ENCODE data around the gene ACTA2.

The ACTA2 gene

GRCh38 chr10:88920986-88921593 is 31.5 kb downstream of the ACTA2 start:
- DNase-seq, result no peak

GRCh38 chr10:88920198-88920597 is 32.4 kb downstream of the ACTA2 start:
- DNase-seq, result no peak

DNA sequence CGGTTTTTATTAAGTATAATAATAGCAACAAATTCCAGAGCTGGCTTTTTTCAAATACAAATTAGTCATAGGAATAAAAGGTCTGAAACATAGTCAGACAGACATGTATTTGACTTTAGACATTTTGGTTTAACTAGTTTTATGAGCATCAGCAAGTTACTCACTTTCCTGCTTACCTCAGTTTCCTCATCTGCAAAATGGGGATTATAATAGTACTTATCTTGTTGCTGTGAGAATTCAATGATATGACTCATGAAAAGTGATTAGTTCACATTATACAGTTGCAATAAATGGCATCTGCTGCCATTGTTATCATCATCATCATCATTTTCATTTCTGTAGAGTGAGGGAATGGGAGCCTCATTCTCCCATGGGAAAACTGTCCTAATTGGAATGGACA is 33.5 kb downstream of the ACTA2 start:
- DNase-seq, result no peak

- no peak for DNase-seq
Observed at GRCh38 chr10:88918191-88918905, 34.2 kb downstream of the ACTA2 start.

- DNase-seq, result no peak
Observed at GRCh38 chr10:88916986-88917385, 35.6 kb downstream of the ACTA2 start.

GRCh38 chr10:88916231-88916630 is 36.3 kb downstream of the ACTA2 start:
- DNase-seq, result no peak

GRCh38 chr10:88915781-88916180 is 36.8 kb downstream of the ACTA2 start:
- DNase-seq, result no peak

- no peak for DNase-seq
Observed at GRCh38 chr10:88913788-88914187, 38.8 kb downstream of the ACTA2 start.

- DNase-seq, result no peak
Observed at GRCh38 chr10:88913127-88913526, 39.4 kb downstream of the ACTA2 start.

GRCh38 chr10:88911851-88912250 is 40.7 kb downstream of the ACTA2 start:
- DNase-seq, result no peak

DNA sequence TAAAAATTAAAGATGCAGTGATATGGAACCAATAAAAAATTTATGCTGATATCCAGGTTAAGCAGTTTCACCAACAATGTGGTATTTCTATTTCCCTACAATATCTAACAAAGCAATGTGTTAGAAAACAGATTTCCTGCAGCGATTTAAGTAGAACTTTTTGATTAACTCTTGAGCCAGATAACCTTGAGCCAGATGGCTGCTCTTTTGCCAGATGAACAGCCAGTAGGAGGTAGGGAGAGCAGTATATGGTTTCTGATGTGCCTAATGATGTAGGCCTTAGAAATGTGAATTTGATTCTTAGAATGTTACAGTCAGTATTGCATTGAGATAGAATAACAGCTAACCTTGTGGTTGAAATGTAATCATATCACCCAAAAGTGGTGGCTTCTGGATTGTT is 41.5 kb downstream of the ACTA2 start:
- no peak for DNase-seq

- no peak for DNase-seq
Observed at GRCh38 chr10:88908194-88908593, 44.4 kb downstream of the ACTA2 start.

GRCh38 chr10:88906921-88907320 is 45.7 kb downstream of the ACTA2 start:
- no peak for DNase-seq

- no peak for DNase-seq
Observed at GRCh38 chr10:88903715-88904114, 48.9 kb downstream of the ACTA2 start.

DNA sequence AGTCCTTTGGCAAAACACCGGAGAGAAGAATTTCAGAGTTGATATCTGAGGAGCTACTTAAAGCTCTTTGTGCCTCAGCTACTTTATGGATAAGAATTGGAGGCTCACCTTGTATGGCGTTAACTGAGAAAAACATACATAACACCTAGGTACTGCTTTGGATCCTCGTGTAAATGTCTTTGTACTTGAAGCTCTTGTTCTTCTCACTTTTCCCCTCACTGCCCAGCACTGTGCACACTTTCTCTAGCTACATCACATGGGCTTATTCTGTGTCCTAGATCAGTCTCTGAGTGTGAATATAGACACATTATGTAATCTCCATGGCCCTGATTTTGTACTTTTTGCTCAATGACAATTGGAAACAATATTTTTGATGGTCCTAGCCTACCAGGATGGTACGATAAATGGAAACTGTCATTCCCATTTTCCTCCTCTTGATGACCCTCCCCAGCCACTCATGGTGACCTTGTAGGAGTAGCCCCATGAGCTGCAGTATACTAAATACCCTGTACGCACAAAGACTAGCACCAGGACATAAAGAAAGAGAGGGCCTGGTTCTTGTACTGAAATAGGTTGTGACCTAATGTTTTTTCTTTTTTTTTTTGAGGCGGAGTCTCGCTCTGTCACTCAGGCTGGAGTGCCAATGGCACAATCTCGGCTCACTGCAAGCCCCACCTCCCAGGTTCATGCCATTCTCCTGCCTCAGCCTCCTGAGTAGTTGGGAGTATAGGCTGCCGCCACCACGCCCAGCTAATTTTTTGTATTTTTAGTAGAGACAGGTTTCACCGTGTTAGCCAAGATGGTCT is 50.4 kb downstream of the ACTA2 start:
- DNase-seq, result no peak

- no peak for DNase-seq
Observed at GRCh38 chr10:88901206-88901983, 51.2 kb downstream of the ACTA2 start.

GRCh38 chr10:88899886-88900285 is 52.7 kb downstream of the ACTA2 start:
- DNase-seq, result no peak

- peak in 1 of 51 donors; percentile 3 for DNase-seq
Observed at GRCh38 chr10:88898727-88899126, 53.8 kb downstream of the ACTA2 start.

DNA sequence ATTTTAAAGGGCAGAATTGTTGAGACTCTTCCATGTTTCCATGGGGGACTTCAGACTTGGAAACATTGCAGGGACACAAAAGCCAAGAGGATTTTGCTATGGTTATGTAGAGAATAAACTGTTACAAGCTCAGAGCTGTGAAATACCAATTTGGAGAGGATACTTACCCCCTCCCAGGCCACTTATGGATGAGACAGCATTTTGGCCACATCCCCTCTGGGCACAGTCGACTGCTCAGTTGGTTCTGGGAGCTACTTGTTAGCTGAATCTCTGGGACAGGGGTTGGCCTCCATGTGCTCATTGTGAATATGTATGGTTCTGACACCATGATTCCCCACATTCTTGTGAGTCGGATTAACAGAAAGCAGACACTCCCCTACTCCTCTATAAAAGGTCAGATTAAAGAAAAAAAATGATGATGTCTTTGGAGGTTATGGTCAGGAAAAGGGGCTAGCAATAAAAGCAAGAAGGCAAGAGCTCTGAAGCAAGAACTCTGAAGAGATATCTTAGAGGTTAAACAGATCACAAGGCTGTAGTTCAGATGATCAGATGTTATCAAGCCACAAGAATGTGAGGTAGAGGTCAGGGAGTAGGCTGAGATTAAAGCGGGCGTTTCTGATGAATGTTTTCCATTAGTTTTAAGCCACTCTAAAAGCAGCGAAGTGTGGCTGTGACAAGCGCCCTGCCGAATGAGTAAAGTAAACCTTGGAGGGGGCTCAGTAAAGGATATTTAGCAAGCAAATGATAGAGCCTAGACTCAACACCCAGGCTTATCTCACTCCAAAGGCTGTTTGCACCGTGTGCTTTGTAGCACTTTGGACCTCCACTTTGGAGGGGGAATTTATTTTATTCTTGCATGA is 55.3 kb downstream of the ACTA2 start:
- no peak for DNase-seq

GRCh38 chr10:88896372-88896993 is 56.1 kb downstream of the ACTA2 start:
- no peak for DNase-seq
